ENCODE results near the gene SPESP1. TPM values are rescaled to one million over a fixed set of nuclear protein-coding genes. Genes with fewer than 3 reads are reported as not detected.

SPESP1 gene
- total and polyA plus RNA-seq, 9 of the 15 experiments (the other 6 are each of a cell fraction or from before 2014, with no cell fraction given): not detected

- no peak for TF ChIP-seq POLR2H (tag; IDR thresholded peaks at IDR 0.05; ENCODE audit: low read depth)
- TF ChIP-seq ZNF24 (IDR thresholded peaks at IDR 0.05): peak; percentile 78
- TF ChIP-seq MYC (IDR thresholded peaks at IDR 0.05; ENCODE audit: low read depth, low read length): peak; percentile 66; the same call in 1 of the 2 replicates
- no peak for TF ChIP-seq MYC (CRISPR knock-in tag; IDR thresholded peaks at IDR 0.05; ENCODE audit: borderline replicate concordance, low read depth)
- no peak for TF ChIP-seq ZNF707 (CRISPR knock-in tag; conservative IDR thresholded peaks at IDR 0.05)
- no peak for TF ChIP-seq THAP12 (CRISPR knock-in tag; IDR thresholded peaks at IDR 0.05)
- peak; percentile 90 for TF ChIP-seq SMARCB1 (IDR thresholded peaks at IDR 0.05; ENCODE audit: insufficient read length, low read depth)
- TF ChIP-seq GABPB1 (CRISPR knock-in tag; IDR thresholded peaks at IDR 0.05): no peak
- TF ChIP-seq ZNF696 (CRISPR knock-in tag; conservative IDR thresholded peaks at IDR 0.05): no peak
- TF ChIP-seq E2F3 (CRISPR knock-in tag; IDR thresholded peaks at IDR 0.05): peak; percentile 65; the same call in 1 of the 2 replicates
- peak; percentile 97 for TF ChIP-seq ZNF395 (CRISPR knock-in tag; IDR thresholded peaks at IDR 0.05)
- TF ChIP-seq STAT5A (IDR thresholded peaks at IDR 0.05; ENCODE audit: borderline replicate concordance, low read length): peak; percentile 97
- no peak for TF ChIP-seq HNRNPLL (IDR thresholded peaks at IDR 0.05; ENCODE audit: low read depth, low read length, poor library complexity, severe bottlenecking)
- TF ChIP-seq THAP7 (CRISPR knock-in tag; IDR thresholded peaks at IDR 0.05): no peak
- TF ChIP-seq AFF4 (CRISPR knock-in tag; IDR thresholded peaks at IDR 0.05): no peak
- TF ChIP-seq ZBTB34 (CRISPR knock-in tag; IDR thresholded peaks at IDR 0.05): no peak
Measured at GRCh38 chr15:68991723-68992122, 61.4 kb downstream of the SPESP1 start (continued).

Measured in K562 (cell line).